Activated CD8-positive, alpha-beta memory T cell treated with anti-CD3 and anti-CD28 coated beads, Interleukin-2, amount 50 U/mL, for 1 hour (primary cell): ENCODE results near the gene AMPD1.
A peak's percentile ranks its signal among the peaks of the same experiment; 100 is the strongest.

ENCODE experiments used
- DNase-seq: peaks from one replicate; pipeline ENCODE4 v3.0.0-alpha.2; 2020; ENCODE audit errors: extremely low read depth

The AMPD1 gene

GRCh38 chr1:114700036-114700600 lies 4.8 kb upstream of the AMPD1 start:
- no peak for DNase-seq

DNA sequence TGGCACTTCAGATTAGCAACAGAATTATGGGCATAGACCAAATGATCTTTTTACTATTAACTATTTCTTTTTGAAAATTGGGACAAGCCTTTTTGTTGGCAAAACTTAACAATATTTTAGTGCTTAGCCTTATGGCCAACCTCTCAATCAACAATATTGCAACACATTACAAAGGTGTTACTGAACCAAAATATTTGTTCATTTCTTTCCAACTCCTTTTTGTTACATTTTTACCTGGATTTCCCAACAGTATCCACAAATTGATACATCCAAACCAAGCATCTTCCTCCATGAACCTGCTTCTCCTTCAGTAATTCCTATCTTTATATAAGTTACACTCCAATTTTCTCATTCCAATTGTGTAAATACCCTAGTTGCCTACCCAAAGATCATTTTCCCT lies 1.5 kb upstream of the AMPD1 start:
- DNase-seq: no peak

GRCh38 chr1:114694540-114695310 lies 621 bp downstream of the AMPD1 start:
- no peak for DNase-seq

DNA sequence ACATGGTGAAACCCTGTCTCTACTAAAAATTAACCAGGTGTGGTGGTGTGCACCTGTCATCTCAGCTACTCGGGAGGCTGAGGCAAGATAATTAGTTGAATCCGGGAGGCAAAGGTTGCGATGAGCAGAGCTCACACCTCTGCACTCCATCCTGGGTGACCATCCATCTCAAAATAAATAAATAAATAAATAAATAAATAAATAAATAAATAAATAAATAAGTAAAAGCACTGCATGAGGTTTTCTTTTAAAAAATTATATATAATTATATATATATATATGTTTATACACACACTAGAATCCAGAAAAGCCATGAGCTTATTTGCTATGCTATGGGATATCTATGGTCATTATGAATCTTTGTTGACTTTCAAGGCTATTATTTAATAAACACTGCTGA lies 2.4 kb downstream of the AMPD1 start:
- DNase-seq: no peak

- DNase-seq: no peak
These were observed 4.3 kb downstream of the AMPD1 start for GRCh38 chr1:114691061-114691460.

DNA sequence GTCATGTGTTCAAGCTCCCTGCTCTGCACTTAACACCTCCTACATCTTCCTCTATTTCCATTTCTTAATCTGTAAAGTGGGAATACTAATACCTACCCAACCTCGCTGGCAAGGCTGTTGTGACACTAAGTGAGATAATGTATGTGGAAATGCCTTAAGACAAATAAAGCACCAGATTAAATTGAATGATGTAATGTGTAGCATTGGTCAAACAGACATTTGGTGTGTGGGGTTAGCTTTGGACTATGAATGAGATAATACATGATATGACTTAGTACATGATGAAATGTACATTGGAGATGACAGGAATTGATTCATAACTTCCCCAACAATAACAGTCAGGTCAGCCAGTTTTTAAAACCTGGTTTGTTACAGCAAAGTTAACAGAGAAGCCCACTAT lies 5.2 kb downstream of the AMPD1 start:
- no peak for DNase-seq

DNA sequence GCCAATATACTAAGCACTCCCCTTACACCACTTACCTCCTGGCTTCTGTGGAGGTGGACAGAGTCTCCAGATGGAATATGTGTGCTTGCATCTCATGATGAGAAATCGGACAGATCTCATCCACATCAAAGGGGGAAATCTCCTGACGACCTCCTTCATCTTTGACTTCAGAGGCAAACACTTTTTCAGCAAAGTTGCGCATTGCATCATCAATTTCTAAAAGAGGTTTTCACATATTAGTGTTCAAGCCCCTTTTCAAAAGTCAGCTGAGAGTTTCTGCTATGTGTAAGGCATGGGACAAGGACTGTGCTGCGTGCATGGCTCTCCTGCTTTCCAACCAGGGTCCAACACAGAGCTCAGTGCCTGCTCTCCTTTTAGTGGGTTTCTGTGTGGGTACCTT lies 6.8 kb downstream of the AMPD1 start:
- no peak for DNase-seq

GRCh38 chr1:114685851-114686250 lies 9.5 kb downstream of the AMPD1 start:
- no peak for DNase-seq

- DNase-seq: no peak
These were observed 17.7 kb downstream of the AMPD1 start for GRCh38 chr1:114677691-114678090.

DNA sequence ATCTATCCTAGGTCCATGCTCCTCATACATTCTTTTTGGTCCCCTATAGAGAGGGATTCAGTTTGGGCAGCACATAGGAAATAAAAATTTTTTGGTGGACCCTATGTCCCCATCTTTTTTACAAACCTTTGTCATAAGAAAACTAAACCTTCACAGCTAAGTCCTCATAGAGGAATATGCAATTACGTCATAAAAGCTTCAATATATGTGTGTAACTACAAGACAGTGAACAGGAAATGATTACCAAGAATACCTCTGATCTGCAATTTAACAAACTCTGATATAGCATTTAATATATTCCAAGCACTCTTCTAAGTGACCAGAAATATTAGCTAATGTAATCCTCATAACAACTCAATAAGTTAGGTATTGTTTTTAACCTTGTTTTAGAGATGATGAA lies 19.2 kb downstream of the AMPD1 start:
- no peak for DNase-seq

GRCh38 chr1:114671939-114672275 lies 23.4 kb downstream of the AMPD1 start:
- no peak for DNase-seq

DNA sequence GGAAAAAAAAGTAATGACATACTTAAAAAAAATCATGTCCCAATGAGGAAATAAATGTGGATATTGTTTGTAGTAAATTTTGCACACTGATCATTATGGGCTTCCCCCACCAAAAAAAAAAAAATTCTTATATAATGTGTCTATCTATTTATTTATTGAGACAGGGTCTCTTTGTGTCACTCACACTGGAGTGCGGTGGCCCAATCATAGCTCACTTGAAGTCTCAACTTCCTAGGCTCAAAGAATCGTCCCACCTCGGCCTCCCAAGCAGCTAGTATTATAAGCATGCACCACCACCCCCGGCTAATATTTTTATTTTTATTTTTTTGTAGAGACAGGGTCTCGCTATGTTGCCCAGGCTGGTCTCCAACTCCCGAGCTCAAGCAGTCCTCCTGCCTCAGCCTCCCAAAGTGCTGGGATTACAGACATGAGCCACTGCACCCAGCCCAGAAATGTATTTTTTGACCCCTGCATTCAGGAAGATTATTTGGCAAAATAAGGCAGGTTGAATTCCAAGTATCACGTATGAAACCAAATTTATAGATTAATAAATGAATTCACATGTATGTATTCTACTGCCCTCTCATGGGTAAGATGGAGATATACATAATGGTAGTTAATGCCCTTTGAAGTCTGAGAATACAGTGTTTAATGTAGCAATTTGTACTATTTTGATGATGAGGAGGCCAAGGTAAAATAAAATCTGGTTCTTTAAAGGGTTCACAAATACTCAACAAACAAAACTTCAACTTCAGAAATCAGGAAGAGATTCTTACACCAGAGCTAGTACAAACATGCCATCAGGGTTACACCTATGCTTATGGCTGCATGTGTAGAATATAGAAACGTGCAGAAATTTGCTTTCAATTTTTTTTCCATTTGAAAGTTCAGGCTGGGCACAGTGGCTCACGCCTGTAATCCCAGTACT lies 24.1 kb downstream of the AMPD1 start:
- no peak for DNase-seq

DNA sequence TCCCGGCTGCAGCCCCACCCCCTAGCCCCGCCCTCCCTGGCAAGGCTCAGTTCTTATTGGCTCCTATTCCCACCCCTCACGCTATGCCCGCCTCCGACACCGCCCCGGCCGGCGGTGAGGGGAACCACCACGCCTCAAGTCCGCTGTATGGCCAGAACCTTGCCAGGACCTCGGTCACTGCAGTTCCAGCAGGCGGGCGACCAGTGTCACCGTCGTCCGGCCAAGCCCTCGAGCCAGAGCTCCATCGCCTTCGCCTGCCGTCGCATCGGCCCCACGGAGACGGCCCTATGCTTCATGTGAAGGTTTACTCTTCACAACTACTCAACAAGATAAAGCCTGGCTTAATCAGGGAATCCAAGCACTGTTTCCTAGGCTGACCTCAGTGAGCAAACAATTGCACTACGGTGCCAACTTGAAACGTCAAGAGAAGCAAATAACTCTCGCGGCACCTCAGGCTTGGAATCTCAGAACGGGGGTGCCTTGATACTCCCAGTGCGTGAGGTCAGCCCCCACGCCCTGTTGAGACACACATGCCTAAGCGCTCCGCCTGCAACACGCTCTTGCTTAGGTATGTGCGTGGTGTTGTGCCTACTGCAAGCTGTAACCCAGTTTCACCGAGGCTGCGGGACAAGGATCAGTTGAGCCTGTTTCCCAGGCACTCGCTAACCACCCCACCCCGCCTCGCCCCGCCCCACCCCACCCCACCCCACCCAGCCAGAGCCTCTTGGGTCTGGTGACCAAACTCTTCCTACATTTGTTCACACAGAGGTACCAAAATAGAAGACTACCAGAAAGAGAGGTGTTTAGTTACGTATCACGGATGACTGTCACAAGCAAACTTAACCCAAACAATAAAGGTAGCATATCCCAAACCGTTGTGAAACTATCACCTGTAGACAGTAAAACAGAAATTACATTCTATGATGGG lies 25.0 kb downstream of the AMPD1 start:
- DNase-seq: peak; percentile 53

DNA sequence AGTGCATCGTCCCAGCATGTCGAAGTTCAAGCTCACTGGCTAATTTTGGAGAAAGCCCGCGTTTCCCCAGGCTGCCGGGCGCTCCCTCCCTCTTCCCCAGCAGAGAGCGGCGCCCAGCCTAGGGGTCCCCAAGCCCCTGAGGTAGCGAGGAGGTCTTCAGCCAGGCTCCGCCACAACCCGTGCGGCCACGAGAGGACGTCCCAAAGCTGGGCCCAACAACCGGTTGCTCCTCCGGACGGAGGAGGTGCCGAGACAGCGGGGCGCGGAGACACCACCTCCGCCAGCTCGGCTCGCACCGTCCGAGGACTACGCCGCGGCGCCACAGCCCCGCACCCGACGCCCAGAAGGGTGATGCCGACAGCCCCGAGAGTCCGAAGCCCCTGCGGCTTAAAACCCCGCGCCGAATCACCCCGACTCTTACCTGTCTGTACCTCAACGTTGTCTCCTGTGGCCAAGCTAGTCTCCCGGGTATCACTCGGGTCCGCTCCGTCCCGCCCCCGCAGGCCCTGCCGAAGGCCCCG lies 25.7 kb downstream of the AMPD1 start, which contains the start of gene DENND2C:
DENND2C (minus strand) TSS at position 488 of the 521 bp plus-strand sequence. CDS start 44,065 bp downstream, outside the sequence.
- DNase-seq: no peak

- DNase-seq: no peak
These were observed 26.4 kb downstream of the AMPD1 start for GRCh38 chr1:114668784-114669561.

GRCh38 chr1:114668373-114668772 lies 27.0 kb downstream of the AMPD1 start:
- no peak for DNase-seq

GRCh38 chr1:114666954-114667353 lies 28.4 kb downstream of the AMPD1 start:
- no peak for DNase-seq

DNA sequence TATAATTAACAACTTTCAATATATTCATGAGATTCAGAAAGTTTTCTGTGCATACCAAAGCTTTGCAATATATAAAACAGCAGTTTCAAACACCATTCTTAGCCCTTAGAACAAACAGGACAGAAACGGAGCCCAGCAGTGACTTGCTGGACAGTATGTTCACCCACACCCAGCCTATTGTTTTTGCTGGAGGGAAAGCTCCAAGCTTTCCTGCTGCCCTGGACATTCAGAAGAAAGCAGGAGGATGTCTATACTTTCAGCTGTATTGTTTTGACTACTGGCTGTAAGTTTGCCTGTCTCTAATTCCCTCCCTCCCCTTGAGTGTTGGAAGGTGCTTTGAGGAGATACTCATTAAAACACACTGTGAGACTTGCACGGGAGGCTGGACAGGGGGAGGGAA lies 35.1 kb downstream of the AMPD1 start:
- DNase-seq: no peak

GRCh38 chr1:114651893-114652292 lies 43.5 kb downstream of the AMPD1 start:
- no peak for DNase-seq

DNA sequence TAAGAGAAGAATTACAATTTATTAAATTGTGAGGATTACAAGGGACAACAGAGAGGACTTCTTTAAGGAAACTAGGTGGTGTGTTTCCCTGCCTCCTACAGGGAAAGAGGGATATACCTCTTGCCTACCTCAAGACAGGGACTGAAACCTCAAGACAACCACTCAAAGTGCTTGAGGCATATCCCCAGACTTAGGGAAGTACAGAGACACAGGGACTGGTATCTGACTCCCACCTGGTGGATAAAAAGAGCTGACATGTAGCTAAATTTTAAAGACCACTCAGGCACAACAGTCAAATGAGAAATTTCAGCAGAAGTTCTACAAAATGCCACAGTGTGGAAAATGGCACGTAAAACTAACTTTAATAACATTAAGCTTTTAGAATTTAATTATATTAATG lies 46.8 kb downstream of the AMPD1 start:
- no peak for DNase-seq

DNA sequence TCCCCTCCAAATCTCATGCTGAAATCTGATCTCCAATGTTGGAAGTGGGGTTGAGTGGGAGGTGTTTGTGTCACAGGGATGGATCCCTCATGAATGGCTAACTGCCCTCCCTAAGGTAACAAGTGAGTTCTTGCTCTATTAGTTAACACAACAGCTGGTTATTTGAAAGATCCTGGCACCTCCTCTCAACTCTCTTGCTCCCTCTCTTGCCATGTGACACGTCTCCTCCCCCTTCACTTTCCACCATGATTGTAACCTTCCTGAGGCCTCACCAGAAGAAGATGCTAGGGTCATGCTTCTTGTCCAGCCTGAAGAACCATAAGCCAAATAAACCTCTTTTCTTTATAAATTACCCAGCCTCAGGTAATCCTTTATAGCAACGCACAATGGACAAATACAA lies 54.0 kb downstream of the AMPD1 start:
- no peak for DNase-seq
